Measurements from ENCODE around the gene PDE11A. TPM values are rescaled to one million over a fixed set of nuclear protein-coding genes. Genes with fewer than 3 reads are reported as not detected.

The PDE11A gene
- total RNA-seq, 4 donors from 2014 or later: 0.37 to 1.2 (median 1.1) TPM; not detected in 1

DNA sequence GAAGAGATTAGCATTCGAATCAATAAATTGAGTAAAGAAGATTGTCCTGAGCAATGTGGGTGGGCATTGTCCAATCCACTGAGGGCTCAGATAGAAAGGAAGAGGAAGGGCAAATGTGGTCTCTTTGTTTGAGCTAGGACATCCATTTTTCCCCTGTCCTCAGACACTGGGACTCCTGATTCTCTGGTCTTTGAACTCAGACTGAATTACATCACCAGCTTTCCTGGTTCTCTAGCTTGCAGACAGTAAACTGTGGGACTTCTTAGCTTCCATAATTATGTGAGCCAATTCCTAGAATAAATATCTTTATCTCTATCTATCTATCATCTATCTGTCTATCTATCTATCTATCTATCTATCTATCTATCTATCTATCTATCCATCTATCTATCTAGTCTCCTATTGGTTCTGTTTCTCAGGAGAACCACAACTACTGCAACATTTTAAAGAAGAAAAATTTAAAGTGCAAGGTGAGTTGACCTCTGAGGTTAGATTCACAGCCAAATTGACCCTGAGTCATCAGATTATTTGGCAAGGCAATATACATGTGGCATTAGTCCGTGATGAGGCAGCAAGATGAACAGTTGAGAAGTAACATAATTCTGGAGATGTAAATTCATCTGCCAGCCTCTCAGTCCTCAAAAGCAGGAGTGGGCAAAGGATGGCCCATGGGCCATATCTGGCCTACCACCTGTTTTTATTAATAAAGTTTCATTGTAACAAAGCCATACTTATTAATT lies 191.4 kb downstream of the PDE11A start:
- TF ChIP-seq EP300 (IDR thresholded peaks at IDR 0.05; ENCODE audit: low read depth) (no peak), CTCF (IDR thresholded peaks at IDR 0.05) (no peak), POLR2AphosphoS5 (IDR thresholded peaks at IDR 0.05) (no peak)
- Histone ChIP-seq H3K27ac (no peak overlapping the region), H3K36me3 (no peaks in the 10 kb centered on the region), H3K9me3 (no peaks in the 10 kb centered on the region), H3K4me3 (no peak overlapping the region), H3K27me3 (no peaks in the 10 kb centered on the region), H3K4me1 (peaks cover 0 to 3% (median 0%) of the 10 kb centered on the region in 4 donors)
- 67 to 86% methylated on average over 1 to 2 of the region's 2 CpGs for WGBS, 2 donors (ENCODE audit: low coverage in 1 of 2)
- intact Hi-C loops (cut with DNase I; ENCODE audit: low total_unique reads): no loop called here
- in situ Hi-C loops (cut with MboI; ENCODE audit: low pct_ligation_motif_present in 1 of 4, low pct_unique_long_range_greater_than_20kb in 1 of 4, low sequenced_read_pairs in 3 of 4): no loop called here
- no peak for DNase-seq

DNA sequence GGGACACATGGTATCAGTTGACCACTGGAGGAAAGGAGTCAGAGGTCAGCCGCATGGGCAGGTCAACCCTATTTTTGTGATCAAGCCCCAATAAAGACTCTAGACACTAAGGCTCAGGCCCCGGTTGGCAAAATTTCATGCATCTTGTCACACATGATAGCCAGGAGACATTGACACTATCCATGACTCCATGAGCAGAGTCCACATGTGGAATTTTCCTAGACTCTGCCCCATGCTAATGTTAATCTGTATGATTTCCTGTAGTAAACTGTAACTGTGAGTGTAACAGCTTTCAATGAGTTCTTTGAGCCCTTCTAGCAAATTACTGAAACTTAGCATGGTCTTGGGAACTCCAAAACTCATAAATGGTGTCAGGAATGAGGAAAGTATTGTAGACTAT lies 192.3 kb downstream of the PDE11A start:
- H3K27me3 ChIP-seq: no peaks in the 10 kb centered on the region
- DNase-seq: no peak
- WGBS, 2 donors (ENCODE audit: low coverage in 1 of 2): 93% methylated on average over 2 of the region's 2 CpGs; no CpG with 5 or more reads in 1 of the 2 donors

GRCh38 chr2:177876950-177877349 lies 195.6 kb downstream of the PDE11A start:
- H3K27me3 ChIP-seq: no peaks in the 10 kb centered on the region
- no peak for TF ChIP-seq POLR2AphosphoS5 (IDR thresholded peaks at IDR 0.05)
- TF ChIP-seq CTCF (IDR thresholded peaks at IDR 0.05): no peak
- TF ChIP-seq EP300 (IDR thresholded peaks at IDR 0.05; ENCODE audit: low read depth): no peak
- TF ChIP-seq POLR2A (IDR thresholded peaks at IDR 0.05): no peak
- in situ Hi-C loops (cut with MboI; ENCODE audit: low pct_ligation_motif_present in 1 of 4, low pct_unique_long_range_greater_than_20kb in 1 of 4, low sequenced_read_pairs in 3 of 4) (no loop called here), intact Hi-C loops (cut with DNase I; ENCODE audit: low total_unique reads) (no loop called here)
- DNase-seq: no peak
- no peak overlapping the region for H3K27ac ChIP-seq
- no peaks in the 10 kb centered on the region for H3K4me1 ChIP-seq
- 90 to 91% methylated on average over 2 to 8 of the region's 8 CpGs for WGBS, 2 donors (ENCODE audit: low coverage in 1 of 2)
- H3K9me3 ChIP-seq: no peaks in the 10 kb centered on the region
- H3K36me3 ChIP-seq: no peaks in the 10 kb centered on the region
- no peak overlapping the region for H3K4me3 ChIP-seq

More for the DNA sequence above, 192.3 kb downstream of the PDE11A start:
- in situ Hi-C loops (cut with MboI; ENCODE audit: low pct_ligation_motif_present in 1 of 4, low pct_unique_long_range_greater_than_20kb in 1 of 4, low sequenced_read_pairs in 3 of 4): no loop called here
- no peak overlapping the region for H3K4me3 ChIP-seq
- H3K4me1 ChIP-seq: peaks cover 0 to 2% (median 0%) of the 10 kb centered on the region in 4 donors
- H3K9me3 ChIP-seq: no peaks in the 10 kb centered on the region
- no peak overlapping the region for H3K27ac ChIP-seq
- TF ChIP-seq EP300 (IDR thresholded peaks at IDR 0.05; ENCODE audit: low read depth) (no peak), POLR2AphosphoS5 (IDR thresholded peaks at IDR 0.05) (no peak), CTCF (IDR thresholded peaks at IDR 0.05) (no peak), POLR2A (IDR thresholded peaks at IDR 0.05) (no peak)
- no peaks in the 10 kb centered on the region for H3K36me3 ChIP-seq
- intact Hi-C loops (cut with DNase I; ENCODE audit: low total_unique reads): no loop called here

DNA sequence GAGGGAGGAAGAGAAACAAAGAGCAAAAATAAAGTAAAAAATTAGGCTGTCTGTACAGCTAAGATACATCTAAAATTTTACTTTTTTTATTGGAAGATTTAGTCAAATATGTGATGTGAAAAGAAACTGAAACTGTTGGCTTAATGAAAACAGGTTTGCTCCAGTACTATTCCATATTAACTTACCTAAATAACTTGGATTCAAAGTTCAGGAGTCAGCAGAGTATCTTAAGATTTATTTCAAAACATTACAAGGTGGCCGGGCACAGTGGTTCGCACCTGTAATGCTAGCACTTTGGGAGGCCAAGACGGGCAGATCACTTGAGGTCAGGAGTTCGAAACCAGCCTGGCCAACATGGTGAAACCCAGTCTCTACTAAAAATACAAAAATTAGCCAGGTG lies 197.9 kb downstream of the PDE11A start:
- Histone ChIP-seq H3K4me1 (no peaks in the 10 kb centered on the region), H3K9me3 (no peaks in the 10 kb centered on the region), H3K27ac (no peak overlapping the region), H3K4me3 (no peak overlapping the region), H3K27me3 (no peaks in the 10 kb centered on the region), H3K36me3 (no peaks in the 10 kb centered on the region)
- in situ Hi-C loops (cut with MboI; ENCODE audit: low pct_ligation_motif_present in 1 of 4, low pct_unique_long_range_greater_than_20kb in 1 of 4, low sequenced_read_pairs in 3 of 4) (no loop called here), intact Hi-C loops (cut with DNase I; ENCODE audit: low total_unique reads) (no loop called here)
- 74 to 91% methylated on average over 3 to 4 of the region's 4 CpGs for WGBS, 2 donors (ENCODE audit: low coverage in 1 of 2)
- TF ChIP-seq EP300 (IDR thresholded peaks at IDR 0.05; ENCODE audit: low read depth): no peak
- no peak for DNase-seq

GRCh38 chr2:177873915-177874314 lies 198.7 kb downstream of the PDE11A start:
- no peak for DNase-seq
- no peaks in the 10 kb centered on the region for H3K4me1 ChIP-seq
- in situ Hi-C loops (cut with MboI; ENCODE audit: low pct_ligation_motif_present in 1 of 4, low pct_unique_long_range_greater_than_20kb in 1 of 4, low sequenced_read_pairs in 3 of 4) (no loop called here), intact Hi-C loops (cut with DNase I; ENCODE audit: low total_unique reads) (no loop called here)
- H3K27me3 ChIP-seq: no peaks in the 10 kb centered on the region
- H3K36me3 ChIP-seq: no peaks in the 10 kb centered on the region
- 44 to 88% methylated on average over 1 of the region's 1 CpG for WGBS, 2 donors (ENCODE audit: low coverage in 1 of 2)
- H3K4me3 ChIP-seq: no peak overlapping the region
- no peaks in the 10 kb centered on the region for H3K9me3 ChIP-seq
- TF ChIP-seq POLR2A (IDR thresholded peaks at IDR 0.05) (no peak), POLR2AphosphoS5 (IDR thresholded peaks at IDR 0.05) (no peak), CTCF (IDR thresholded peaks at IDR 0.05) (no peak), EP300 (IDR thresholded peaks at IDR 0.05; ENCODE audit: low read depth) (no peak)
- H3K27ac ChIP-seq: no peak overlapping the region

Data from transverse colon (tissue), 4 donors.